ENCODE data around the gene FUCA1. TPM values are rescaled to one million over a fixed set of nuclear protein-coding genes. Genes with fewer than 3 reads are reported as not detected.
A peak's percentile ranks its signal among the peaks of the same experiment; 100 is the strongest.
"Not testable (repeated sequence)": the region's sequence is repeated elsewhere in the genome, so short reads cannot be mapped to it uniquely, and the experiment has no call there.

The FUCA1 gene
- total RNA-seq, 1 donor from 2014 or later, result 20.6 TPM

DNA sequence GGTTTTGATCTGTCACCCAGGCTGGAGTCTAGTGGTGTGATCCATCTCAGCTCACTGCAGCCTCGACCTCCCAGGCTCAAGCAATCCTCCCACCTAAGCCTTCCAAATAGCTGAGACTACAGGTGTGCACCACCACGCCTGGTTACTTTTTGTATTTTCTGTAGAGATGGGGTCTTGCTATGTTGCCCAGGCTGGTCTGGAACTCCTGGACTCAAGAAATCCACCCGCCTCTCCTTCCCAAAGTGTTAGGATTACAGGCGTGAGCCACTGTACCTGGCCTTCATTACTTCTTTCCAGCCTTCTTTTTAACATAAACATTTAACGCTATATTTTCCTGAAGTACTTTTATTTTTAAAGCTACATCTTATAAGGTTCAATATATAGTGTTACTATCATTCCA is 24.4 kb downstream of the FUCA1 start:
- H3K27ac Mint-ChIP-seq, result no peak overlapping the region

DNA sequence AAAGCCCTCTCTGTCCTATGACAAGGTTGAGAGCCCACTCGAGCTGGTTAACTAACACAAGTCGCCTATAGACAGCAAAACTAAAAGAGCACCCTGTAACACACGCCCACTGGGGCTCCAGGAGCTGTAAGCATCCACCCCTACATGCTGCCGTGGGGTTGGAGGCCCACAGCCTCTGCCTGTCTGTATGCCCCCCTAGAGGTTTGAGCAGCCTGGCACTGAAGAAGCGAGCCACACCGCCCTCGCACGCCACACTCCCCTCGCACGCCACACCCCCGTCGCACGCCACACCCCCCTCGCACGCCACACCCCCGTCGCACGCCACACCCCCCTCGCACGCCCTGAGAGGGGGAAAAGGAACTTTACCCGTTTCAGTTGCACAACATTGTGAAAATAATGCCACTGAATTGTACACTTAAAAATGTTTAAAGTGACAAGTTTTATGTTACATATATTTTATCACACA is 29.7 kb downstream of the FUCA1 start:
- TF ChIP-seq CTCF (conservative IDR thresholded peaks at IDR 0.05), result no peak
- peak; percentile 73 for DNase-seq (ENCODE audit: extremely low spot score, unreplicated experiment)
- H3K27ac Mint-ChIP-seq, result peak overlapping the region; percentile 55
- H3K4me3 Mint-ChIP-seq, result peak overlapping the region; percentile 86
- peaks cover 27% of the 10 kb centered on the region for H3K27me3 Mint-ChIP-seq
- H3K4me1 Mint-ChIP-seq (ENCODE audit: unreplicated experiment), result peaks cover 6% of the 10 kb centered on the region
- no peaks in the 10 kb centered on the region for H3K9me3 Mint-ChIP-seq
- H3K36me3 Mint-ChIP-seq, result no peaks in the 10 kb centered on the region

More for the DNA sequence above, 24.4 kb downstream of the FUCA1 start:
- DNase-seq (ENCODE audit: extremely low spot score, unreplicated experiment), result no peak
- H3K9me3 Mint-ChIP-seq, result peaks cover 6% of the 10 kb centered on the region
- peaks cover 1% of the 10 kb centered on the region for H3K4me1 Mint-ChIP-seq (ENCODE audit: unreplicated experiment)
- peaks cover 21% of the 10 kb centered on the region for H3K36me3 Mint-ChIP-seq
- H3K4me3 Mint-ChIP-seq, result no peak overlapping the region
- peaks cover 6% of the 10 kb centered on the region for H3K27me3 Mint-ChIP-seq
- no peak for TF ChIP-seq CTCF (conservative IDR thresholded peaks at IDR 0.05)

DNA sequence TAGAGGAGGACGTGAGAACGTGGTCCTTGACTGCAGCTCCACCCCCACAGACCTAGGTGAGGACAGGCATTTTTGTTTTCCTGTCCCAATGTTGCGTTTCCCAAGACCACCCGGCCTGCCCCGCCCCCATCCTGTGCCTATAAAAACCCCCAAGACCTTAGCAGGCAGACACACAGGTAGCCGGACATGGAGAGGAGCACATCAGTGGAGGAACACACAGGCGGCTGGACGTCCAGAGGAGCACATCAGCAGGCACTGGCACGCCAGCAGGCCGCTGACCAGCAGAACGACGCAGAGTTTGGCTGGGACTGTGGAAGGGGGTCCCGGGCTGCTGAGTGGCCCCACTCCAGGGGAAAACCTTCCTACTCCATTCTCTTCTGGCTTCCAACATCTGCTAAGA is 30.2 kb downstream of the FUCA1 start:
- Mint-ChIP-seq H3K27me3 (peaks cover 27% of the 10 kb centered on the region), H3K9me3 (no peaks in the 10 kb centered on the region), H3K27ac (peak overlapping the region; percentile 55), H3K36me3 (no peaks in the 10 kb centered on the region), H3K4me3 (peak overlapping the region; percentile 86), H3K4me1 (ENCODE audit: unreplicated experiment) (peaks cover 6% of the 10 kb centered on the region)
- DNase-seq (ENCODE audit: extremely low spot score, unreplicated experiment), result no peak
- TF ChIP-seq CTCF (conservative IDR thresholded peaks at IDR 0.05), result no peak

DNA sequence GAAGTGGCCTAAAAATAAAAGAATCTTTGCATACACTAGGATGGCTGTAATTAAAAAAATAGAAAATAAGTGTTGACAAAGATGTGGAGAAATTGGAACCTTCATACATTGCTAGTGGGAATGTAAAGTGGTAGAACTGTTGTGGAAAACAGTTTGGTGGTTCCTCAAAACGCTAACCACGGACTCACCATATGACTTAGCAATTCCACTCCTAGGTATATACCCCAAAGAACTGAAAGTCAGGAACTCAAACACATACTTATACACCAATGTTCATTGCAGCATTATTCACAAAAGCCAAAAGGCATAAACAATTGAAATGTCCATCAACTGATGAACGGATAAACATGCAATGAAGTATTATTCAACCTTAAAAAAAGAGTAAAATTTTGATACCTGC is 32.1 kb downstream of the FUCA1 start:
- Mint-ChIP-seq H3K36me3 (no peaks in the 10 kb centered on the region), H3K27ac (no peak overlapping the region), H3K9me3 (no peaks in the 10 kb centered on the region), H3K27me3 (peaks cover 22% of the 10 kb centered on the region), H3K4me1 (ENCODE audit: unreplicated experiment) (peaks cover 6% of the 10 kb centered on the region), H3K4me3 (no peak overlapping the region)
- DNase-seq (ENCODE audit: extremely low spot score, unreplicated experiment), result no peak
- TF ChIP-seq CTCF (conservative IDR thresholded peaks at IDR 0.05), result no peak

- not testable (repeated sequence) for H3K9me3 Mint-ChIP-seq; DNase-seq (ENCODE audit: extremely low spot score, unreplicated experiment); H3K4me3 Mint-ChIP-seq; H3K36me3 Mint-ChIP-seq; H3K27ac Mint-ChIP-seq
- peaks cover 22% of the 10 kb centered on the region for H3K27me3 Mint-ChIP-seq
- H3K4me1 Mint-ChIP-seq (ENCODE audit: unreplicated experiment), result peaks cover 11% of the 10 kb centered on the region
Measured at GRCh38 chr1:23834156-23834555, 33.9 kb downstream of the FUCA1 start.

GRCh38 chr1:23827717-23828116 is 40.4 kb downstream of the FUCA1 start:
- no peak for TF ChIP-seq CTCF (conservative IDR thresholded peaks at IDR 0.05)
- Mint-ChIP-seq H3K4me3 (peak overlapping the region; percentile 16), H3K4me1 (ENCODE audit: unreplicated experiment) (peaks cover 13% of the 10 kb centered on the region), H3K27me3 (no peaks in the 10 kb centered on the region), H3K27ac (no peak overlapping the region), H3K9me3 (no peaks in the 10 kb centered on the region), H3K36me3 (no peaks in the 10 kb centered on the region)
- DNase-seq (ENCODE audit: extremely low spot score, unreplicated experiment), result no peak

- not testable (repeated sequence) for H3K4me3 Mint-ChIP-seq; H3K27me3 Mint-ChIP-seq; H3K9me3 Mint-ChIP-seq; H3K36me3 Mint-ChIP-seq; H3K27ac Mint-ChIP-seq; DNase-seq (ENCODE audit: extremely low spot score, unreplicated experiment)
- peaks cover 13% of the 10 kb centered on the region for H3K4me1 Mint-ChIP-seq (ENCODE audit: unreplicated experiment)
Measured at GRCh38 chr1:23826590-23826989, 41.5 kb downstream of the FUCA1 start.

Measured in type B pancreatic cell (in vitro differentiated cells).